GM18507 (cell line): ENCODE data around the gene GPRC5D.

Experiments
- DNase-seq: peaks from one replicate; pipeline ENCODE4 v3.0.0; 2011; ENCODE audit warnings: low read depth; ENCODE audit not compliant: insufficient read length; ENCODE audit errors: extremely low spot score
- FAIRE-seq: peaks from 2 replicates; lab custom pipeline; 2011; peaks lifted over from hg19 to GRCh38; lab: Jason Lieb, UNC

Gene GPRC5D

DNA sequence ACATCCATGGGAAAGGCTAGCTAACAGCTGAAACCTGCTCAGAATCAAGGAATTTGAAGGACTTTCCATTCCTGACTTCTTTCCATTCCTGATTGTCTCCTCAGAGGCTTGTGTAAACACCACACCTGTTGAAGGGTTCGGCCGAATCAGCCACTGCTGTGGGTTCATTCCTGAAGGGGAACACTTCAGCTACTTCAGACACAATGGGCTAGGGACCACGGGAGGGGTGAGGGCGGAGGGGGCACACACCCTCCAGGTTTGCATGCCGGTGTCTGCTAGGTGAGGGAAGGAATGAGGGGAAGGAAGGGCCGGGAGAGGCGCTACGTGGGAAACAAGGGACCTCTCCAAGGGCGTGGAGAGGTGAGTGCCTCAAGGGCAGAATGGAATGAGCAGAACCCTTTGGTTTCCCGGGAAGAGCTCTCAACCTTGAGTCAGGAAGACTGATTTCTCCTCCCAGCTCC lies 59.3 kb downstream of the GPRC5D start:
- DNase-seq (no peak), FAIRE-seq (no peak)

DNA sequence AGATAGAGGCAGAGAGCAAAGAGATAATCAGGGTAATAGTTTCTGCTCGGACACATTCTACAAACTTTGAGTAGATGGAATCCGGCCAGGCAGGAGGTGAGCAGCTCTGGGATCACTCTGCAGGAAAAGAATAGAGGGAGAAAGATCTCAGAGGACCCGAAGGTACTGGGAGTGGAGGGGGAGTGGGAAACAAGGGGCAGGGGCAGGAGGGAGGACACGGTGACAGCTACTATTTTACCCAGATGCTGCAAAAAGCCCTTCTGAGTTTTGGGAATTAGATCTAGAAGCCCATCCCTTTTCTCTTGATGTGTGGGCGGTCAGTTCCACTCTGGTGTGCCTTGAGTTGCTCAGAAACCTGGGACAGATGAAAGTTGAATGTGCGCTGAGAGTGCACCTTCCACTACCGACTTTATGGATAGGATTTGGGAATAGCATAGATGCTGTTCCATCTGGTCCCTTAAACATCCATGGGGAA lies 60.1 kb downstream of the GPRC5D start:
- DNase-seq (no peak), FAIRE-seq (no peak)

GRCh38 chr12:12891080-12891880 lies 60.7 kb downstream of the GPRC5D start, which contains the start of gene GPRC5A:
GPRC5A (plus strand) TSS chr12:12891562; CDS start chr12:12908250, 16,688 bp downstream.
- no peak for DNase-seq
- FAIRE-seq, result no peak
